GM12892 (cell line): ENCODE results near the gene KCNIP4.

Experiments used
- POLR2A ChIP-seq: IDR thresholded peaks from 2 replicates; pipeline ENCODE4 v1.6.1; 2011; ENCODE audit warnings: low read depth, low read length, control low read depth
- POLR2AphosphoS5 ChIP-seq: IDR thresholded peaks from 2 replicates; pipeline ENCODE4 v1.6.1; 2011; ENCODE audit warnings: low read depth, low read length, control low read depth
- TAF1 ChIP-seq: IDR thresholded peaks from 2 replicates; pipeline ENCODE4 v1.6.1; 2011; ENCODE audit warnings: low read depth, mild to moderate bottlenecking, control low read depth, low read length, borderline replicate concordance

DNA sequence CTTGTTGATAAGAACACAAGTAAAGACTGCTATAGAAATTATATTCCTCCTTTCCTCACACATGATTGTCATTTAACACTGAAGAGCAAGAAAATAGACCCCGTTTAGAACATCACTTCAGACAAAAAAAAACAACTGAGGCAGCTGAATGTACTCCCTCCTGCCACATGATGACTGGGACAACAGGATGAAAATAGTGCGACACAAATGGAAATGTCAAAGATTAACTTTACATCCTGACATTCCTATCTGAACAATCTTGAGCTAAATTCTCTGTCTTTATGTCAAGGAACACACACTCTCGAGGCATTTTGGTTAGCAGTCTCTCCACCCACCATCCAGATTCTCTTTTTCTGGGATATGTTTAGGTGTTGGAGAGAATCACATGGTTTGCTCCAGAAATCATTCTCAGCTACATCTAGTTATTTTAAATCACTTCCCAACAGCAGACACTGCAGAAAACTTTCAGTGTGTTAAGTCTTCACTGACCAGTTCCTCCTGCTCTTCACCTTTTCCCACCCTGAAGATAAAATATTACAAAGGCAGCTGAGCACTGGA, 16.3 kb upstream of the KCNIP4 start:
- no peak for TF ChIP-seq POLR2A
- no peak for TF ChIP-seq TAF1
- no peak for TF ChIP-seq POLR2AphosphoS5
